Measurements from ENCODE around the gene ABHD12. TPM values are rescaled to one million over a fixed set of nuclear protein-coding genes. Genes with fewer than 3 reads are reported as not detected.

The ABHD12 gene
- total and polyA plus RNA-seq, 2 donors (not counting 1 experiment from before 2014, with no cell fraction given) = 9.6 to 28.3 TPM

- Mint-ChIP-seq H3K4me3 (no peak overlapping the region), H3K4me1 (no peaks in the 10 kb centered on the region), H3K27ac (no peak overlapping the region), H3K9me3 (ENCODE audit: insufficient read depth) (no peaks in the 10 kb centered on the region), H3K27me3 (no peaks in the 10 kb centered on the region)
- Histone ChIP-seq H3K36me3 (replicated peaks in 1 of 2; ENCODE audit: control extremely low read depth in 1 of 2, control insufficient read depth in 1 of 2, extremely low read depth in 1 of 2, insufficient read depth in 2 of 2, low read length in 1 of 2) (no peaks in the 10 kb centered on the region), H3K79me2 (ENCODE audit: control insufficient read depth, insufficient read depth, low read length) (no peaks in the 10 kb centered on the region), H3K9ac (ENCODE audit: low read length) (no peak overlapping the region), H4K20me1 (ENCODE audit: control insufficient read depth, insufficient read depth, low read length, poor library complexity, severe bottlenecking) (no peaks in the 10 kb centered on the region), H3K4me3 (ENCODE audit: control extremely low read depth in 1 of 5, extremely low read depth in 1 of 5, insufficient read depth in 1 of 5, low read depth in 2 of 5, low read length in 4 of 5) (no peak overlapping the region), H3K9me3 (ENCODE audit: control extremely low read depth in 1 of 3, control insufficient read depth in 2 of 3, insufficient read depth in 1 of 3, low read length in 2 of 3) (peaks cover 0 to 4% (median 0%) of the 10 kb centered on the region in 3 donors), H3K27me3 (replicated peaks in 1 of 4; ENCODE audit: control extremely low read depth in 1 of 4, control insufficient read depth in 3 of 4, insufficient read depth in 4 of 4, low read length in 3 of 4) (no peaks in the 10 kb centered on the region), H2AFZ (ENCODE audit: insufficient read depth, low read depth, low read length, poor library complexity, severe bottlenecking) (no peak overlapping the region), H3K4me2 (replicated peaks; ENCODE audit: low read depth, low read length, poor library complexity, severe bottlenecking) (no peak overlapping the region), H3K27ac (ENCODE audit: low read length in 2 of 2) (no peak overlapping the region), H3K4me1 (ENCODE audit: control insufficient read depth in 2 of 2, insufficient read depth in 2 of 2, low read length in 2 of 2) (no peaks in the 10 kb centered on the region)
- ATAC-seq (ENCODE audit: low read depth) (no peak), DNase-seq (no peak)
- no CpG with 5 or more reads among the region's 3 CpGs for WGBS (ENCODE audit: insufficient coverage)
- no peak for TF ChIP-seq EZH2 (IDR thresholded peaks at IDR 0.05; ENCODE audit: borderline replicate concordance, insufficient read depth, low read depth, low read length, poor library complexity, severe bottlenecking)
- TF ChIP-seq CTCF (IDR thresholded peaks at IDR 0.05) = no peak
- CTCF ChIA-PET = no interaction called here
- POLR2A ChIA-PET = no interaction called here
- intact Hi-C loops (cut with micrococcal nuclease) = no loop called here
Observed at GRCh38 chr20:25424536-25424935, 33.9 kb upstream of the ABHD12 start.

DNA sequence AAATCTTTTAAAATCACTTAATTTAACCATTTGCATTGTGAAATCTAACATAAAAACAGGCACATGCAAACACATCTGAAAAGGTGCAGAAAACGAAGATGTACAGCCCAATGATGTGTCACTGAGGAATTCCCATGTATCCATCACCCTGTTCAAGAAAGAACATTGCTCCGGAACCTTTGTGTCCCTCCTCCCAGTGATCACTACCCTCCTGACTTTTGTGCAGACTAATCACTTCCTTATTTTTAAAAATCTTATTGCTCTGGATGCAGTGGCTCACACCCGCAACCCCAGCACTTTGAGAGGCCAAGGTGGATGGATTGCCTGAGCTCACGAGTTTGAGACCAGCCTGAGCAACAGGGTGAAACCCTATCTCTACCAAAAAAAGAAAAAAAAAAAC, 31.4 kb upstream of the ABHD12 start:
- TF ChIP-seq EZH2 (IDR thresholded peaks at IDR 0.05; ENCODE audit: borderline replicate concordance, insufficient read depth, low read depth, low read length, poor library complexity, severe bottlenecking) (no peak), CTCF (IDR thresholded peaks at IDR 0.05) (no peak)
- H3K79me2 ChIP-seq (ENCODE audit: control insufficient read depth, insufficient read depth, low read length) = no peaks in the 10 kb centered on the region
- no peak overlapping the region for H3K9ac ChIP-seq (ENCODE audit: low read length)
- H4K20me1 ChIP-seq (ENCODE audit: control insufficient read depth, insufficient read depth, low read length, poor library complexity, severe bottlenecking) = no peaks in the 10 kb centered on the region
- H3K4me1 Mint-ChIP-seq = no peaks in the 10 kb centered on the region
- H3K9me3 ChIP-seq (ENCODE audit: control extremely low read depth in 1 of 3, control insufficient read depth in 2 of 3, insufficient read depth in 1 of 3, low read length in 2 of 3) = peaks cover 0 to 2% (median 0%) of the 10 kb centered on the region in 3 donors
- H3K36me3 ChIP-seq (replicated peaks in 1 of 2; ENCODE audit: control extremely low read depth in 1 of 2, control insufficient read depth in 1 of 2, extremely low read depth in 1 of 2, insufficient read depth in 2 of 2, low read length in 1 of 2) = no peaks in the 10 kb centered on the region
- no peaks in the 10 kb centered on the region for H3K27me3 Mint-ChIP-seq
- no peak overlapping the region for H3K4me2 ChIP-seq (replicated peaks; ENCODE audit: low read depth, low read length, poor library complexity, severe bottlenecking)
- H3K27ac Mint-ChIP-seq = no peak overlapping the region
- H3K9me3 Mint-ChIP-seq (ENCODE audit: insufficient read depth) = no peaks in the 10 kb centered on the region
- WGBS (ENCODE audit: insufficient coverage) = 100% methylated on average over 2 of the region's 4 CpGs
- no peak overlapping the region for H3K4me3 ChIP-seq (ENCODE audit: control extremely low read depth in 1 of 5, extremely low read depth in 1 of 5, insufficient read depth in 1 of 5, low read depth in 2 of 5, low read length in 4 of 5)
- CTCF ChIA-PET = no interaction called here
- no peaks in the 10 kb centered on the region for H3K27me3 ChIP-seq (replicated peaks in 1 of 4; ENCODE audit: control extremely low read depth in 1 of 4, control insufficient read depth in 3 of 4, insufficient read depth in 4 of 4, low read length in 3 of 4)
- no peak overlapping the region for H3K4me3 Mint-ChIP-seq
- DNase-seq = no peak
- no peaks in the 10 kb centered on the region for H3K4me1 ChIP-seq (ENCODE audit: control insufficient read depth in 2 of 2, insufficient read depth in 2 of 2, low read length in 2 of 2)
- intact Hi-C loops (cut with micrococcal nuclease) = no loop called here
- ATAC-seq (ENCODE audit: low read depth) = no peak
- H3K27ac ChIP-seq (ENCODE audit: low read length in 2 of 2) = no peak overlapping the region
- POLR2A ChIA-PET = no interaction called here
- no peak overlapping the region for H2AFZ ChIP-seq (ENCODE audit: insufficient read depth, low read depth, low read length, poor library complexity, severe bottlenecking)
